Keratinocyte (primary cell): Measurements from ENCODE around the gene ELANE.

Experiments
- EZH2 ChIP-seq: IDR thresholded peaks from one replicate; pipeline ENCODE4 v1.6.1; 2012; ENCODE audit warnings: inconsistent platforms, mild to moderate bottlenecking, low read length, moderate library complexity
- TF ChIP-seq, protein P1 (sequence below), 3 experiments: IDR thresholded peaks in 1 of 3; conservative IDR thresholded peaks in 1 of 3; optimal IDR thresholded peaks in 1 of 3; 2 replicates in 2 of 3; 3 replicates in 1 of 3; pipeline versions ENCODE3 to v1.5.1; 2011; ENCODE audit warnings: low read length in 3 of 3, mild to moderate bottlenecking in 3 of 3, moderate library complexity in 2 of 3, control low read depth in 1 of 3, inconsistent platforms in 1 of 3; ENCODE audit not compliant: insufficient read depth in 2 of 3; ENCODE audit errors: extremely low read depth in 1 of 3

DNA sequence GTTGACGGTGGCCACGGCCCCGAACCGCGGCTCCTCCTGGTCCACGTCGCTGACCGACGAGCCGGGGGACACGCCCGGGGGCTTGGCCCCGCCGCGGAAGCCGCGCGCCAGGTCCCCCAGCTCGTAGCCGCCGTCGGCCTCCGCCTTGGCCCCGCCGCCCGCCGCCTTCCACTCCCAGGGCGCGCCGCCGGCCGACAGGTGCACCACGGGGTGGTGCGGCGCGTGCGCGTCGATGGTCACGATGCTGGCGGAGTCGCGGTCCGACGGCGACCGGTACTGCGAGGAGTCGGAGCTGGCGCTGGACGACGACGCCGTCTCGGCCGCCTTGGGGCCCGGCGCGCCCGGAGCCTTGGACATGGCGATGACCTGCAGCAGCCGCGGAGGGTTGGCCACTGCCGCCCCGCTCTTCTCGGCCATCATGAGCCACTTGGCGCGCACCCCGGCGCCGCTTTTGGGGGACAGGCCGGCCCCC, 39.3 kb upstream of the ELANE start:
- TF ChIP-seq, protein P1, sequence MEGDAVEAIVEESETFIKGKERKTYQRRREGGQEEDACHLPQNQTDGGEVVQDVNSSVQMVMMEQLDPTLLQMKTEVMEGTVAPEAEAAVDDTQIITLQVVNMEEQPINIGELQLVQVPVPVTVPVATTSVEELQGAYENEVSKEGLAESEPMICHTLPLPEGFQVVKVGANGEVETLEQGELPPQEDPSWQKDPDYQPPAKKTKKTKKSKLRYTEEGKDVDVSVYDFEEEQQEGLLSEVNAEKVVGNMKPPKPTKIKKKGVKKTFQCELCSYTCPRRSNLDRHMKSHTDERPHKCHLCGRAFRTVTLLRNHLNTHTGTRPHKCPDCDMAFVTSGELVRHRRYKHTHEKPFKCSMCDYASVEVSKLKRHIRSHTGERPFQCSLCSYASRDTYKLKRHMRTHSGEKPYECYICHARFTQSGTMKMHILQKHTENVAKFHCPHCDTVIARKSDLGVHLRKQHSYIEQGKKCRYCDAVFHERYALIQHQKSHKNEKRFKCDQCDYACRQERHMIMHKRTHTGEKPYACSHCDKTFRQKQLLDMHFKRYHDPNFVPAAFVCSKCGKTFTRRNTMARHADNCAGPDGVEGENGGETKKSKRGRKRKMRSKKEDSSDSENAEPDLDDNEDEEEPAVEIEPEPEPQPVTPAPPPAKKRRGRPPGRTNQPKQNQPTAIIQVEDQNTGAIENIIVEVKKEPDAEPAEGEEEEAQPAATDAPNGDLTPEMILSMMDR (optimal IDR thresholded peaks at IDR 0.05 in 1 of 3, IDR thresholded peaks at IDR 0.05 in 1 of 3, conservative IDR thresholded peaks at IDR 0.05 in 1 of 3; ENCODE audit: extremely low read depth in 1 of 3, insufficient read depth in 2 of 3, low read length in 3 of 3) = no peak
- no peak for TF ChIP-seq EZH2
